ENCODE measurements around the gene DPP3.

Gene DPP3

DNA sequence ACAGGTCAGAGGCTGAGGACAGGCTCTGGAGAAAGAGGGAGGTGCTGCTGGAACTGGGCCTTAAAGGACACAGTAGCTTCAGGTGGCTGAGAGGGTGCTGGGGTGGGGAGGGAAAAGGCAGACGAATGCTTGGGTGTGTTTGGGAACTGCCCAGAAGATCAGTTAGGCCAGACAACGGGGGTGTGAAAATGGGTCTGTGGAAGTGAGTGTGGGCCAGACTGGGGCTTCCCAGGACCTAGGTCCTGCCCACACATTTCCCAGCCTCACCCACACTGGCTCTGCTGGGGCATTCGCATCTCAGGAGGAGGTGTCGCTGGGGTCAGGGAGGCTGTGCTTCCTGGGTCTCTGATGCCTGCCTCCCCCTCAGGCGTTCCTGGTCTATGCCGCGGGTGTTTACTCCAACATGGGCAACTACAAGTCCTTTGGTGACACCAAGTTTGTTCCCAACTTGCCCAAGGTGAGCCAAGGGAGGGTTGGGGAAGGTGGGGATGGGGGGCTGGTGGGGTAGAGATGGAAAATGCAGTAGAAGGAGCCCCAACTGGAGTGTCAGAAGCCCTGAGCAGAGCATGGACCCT is 4.7 kb downstream of the DPP3 start:
- DNase-seq, result no peak

DNA sequence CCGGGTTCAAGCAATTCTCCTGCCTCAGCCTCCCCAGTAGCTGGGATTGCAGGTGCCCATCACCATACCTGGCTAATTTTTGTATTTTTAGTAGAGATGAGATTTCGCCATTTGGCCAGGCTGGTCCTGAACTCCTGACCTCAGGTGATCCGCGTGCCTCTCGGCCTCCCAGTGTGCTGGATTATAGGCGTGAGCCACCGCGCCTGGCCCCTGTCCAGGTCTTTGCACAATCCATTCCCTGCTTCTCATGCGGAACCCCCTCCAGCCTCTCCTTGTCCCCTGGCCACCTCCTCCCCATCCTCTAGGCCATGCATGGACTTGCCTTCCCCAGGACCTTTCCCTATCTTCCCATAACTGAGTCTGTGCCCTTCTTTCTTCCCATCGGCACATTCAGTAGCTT is 8.7 kb downstream of the DPP3 start:
- no peak for DNase-seq

GRCh38 chr11:66489636-66490035 is 9.4 kb downstream of the DPP3 start:
- DNase-seq, result no peak

- DNase-seq, result no peak
Observed at GRCh38 chr11:66491315-66491935, 11.2 kb downstream of the DPP3 start.

- DNase-seq, result no peak
Observed at GRCh38 chr11:66492161-66492865, 12.1 kb downstream of the DPP3 start.

GRCh38 chr11:66493130-66493529 is 12.9 kb downstream of the DPP3 start:
- no peak for DNase-seq

- no peak for DNase-seq
Observed at GRCh38 chr11:66494458-66494857, 14.2 kb downstream of the DPP3 start.

DNA sequence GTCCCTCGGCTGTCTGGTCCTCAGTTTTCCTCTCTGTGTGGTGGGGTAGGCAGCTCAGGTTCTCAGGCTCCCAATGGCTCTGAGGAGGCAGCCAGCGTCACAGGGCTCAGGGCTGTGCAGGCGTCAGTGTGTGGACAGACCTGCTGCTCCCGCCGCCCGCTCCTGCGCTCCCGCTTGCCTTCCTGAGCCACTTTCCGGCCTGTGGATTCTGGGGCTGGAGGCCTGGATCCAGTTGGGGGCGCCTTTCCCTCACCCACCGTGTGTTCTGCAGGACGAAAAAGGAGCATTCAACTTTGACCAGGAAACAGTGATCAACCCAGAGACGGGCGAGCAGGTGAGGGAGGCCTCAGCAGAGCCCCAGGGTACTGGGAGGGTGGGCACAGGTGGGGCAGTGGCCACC is 14.7 kb downstream of the DPP3 start:
- DNase-seq, result no peak

- no peak for DNase-seq
Observed at GRCh38 chr11:66495401-66495854, 15.2 kb downstream of the DPP3 start.

DNA sequence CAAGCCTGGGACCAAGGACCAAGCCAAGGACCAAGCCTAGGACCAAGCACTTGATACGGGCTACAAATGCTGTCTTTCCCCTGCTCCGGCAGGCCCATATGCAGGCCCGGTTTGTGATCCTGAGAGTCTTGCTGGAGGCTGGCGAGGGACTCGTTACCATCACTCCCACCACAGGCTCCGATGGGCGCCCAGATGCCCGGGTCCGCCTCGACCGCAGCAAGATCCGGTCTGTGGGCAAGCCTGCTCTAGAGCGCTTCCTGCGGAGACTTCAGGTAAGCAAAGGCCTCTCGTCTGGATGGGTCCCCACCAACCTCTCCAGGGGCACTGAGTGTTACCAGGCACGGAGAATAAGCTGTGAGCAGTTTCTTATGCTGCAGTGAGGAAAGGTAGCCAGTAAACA is 17.0 kb downstream of the DPP3 start:
- no peak for DNase-seq

DNA sequence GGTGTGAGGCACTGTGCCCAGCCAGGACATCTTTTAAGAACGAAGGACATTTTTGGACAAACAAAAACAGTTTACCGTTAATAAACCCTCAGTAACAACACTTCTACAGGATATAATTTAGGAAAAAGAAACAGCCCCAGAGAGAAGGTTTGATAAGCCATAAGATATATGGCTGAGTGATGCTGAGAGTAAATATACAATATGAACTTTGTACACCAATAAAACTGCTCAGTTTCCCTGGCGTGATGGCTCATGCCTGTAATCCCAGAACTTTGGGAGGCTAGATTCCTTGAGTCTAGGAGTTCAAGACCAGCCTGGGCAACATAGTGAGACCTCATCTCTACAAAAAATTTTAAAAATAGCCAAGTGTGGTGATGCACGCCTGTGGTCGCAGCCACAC is 18.3 kb downstream of the DPP3 start:
- DNase-seq, result no peak

GRCh38 chr11:66505276-66505816 is 25.1 kb downstream of the DPP3 start:
- no peak for DNase-seq

DNA sequence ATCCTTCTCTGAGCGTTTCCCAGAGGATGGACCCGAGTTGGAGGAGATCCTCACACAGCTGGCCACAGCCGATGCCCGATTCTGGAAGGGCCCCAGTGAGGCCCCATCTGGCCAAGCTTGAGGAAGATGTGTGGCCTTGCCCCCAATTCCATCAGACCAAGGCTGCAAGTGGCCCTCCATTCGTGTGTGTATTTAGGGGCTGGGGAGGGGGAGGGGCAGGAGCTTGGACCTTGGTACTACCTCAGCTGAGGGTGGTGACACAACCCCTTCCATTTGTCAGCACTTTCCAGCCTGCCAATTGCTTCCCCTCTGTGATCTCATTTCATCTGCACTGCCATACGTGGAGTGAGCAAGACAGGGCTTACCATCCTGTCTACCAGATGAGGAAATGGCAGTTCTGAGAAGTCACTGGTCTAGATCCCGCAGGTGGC is 28.9 kb downstream of the DPP3 start:
- peak; percentile 33 for DNase-seq

DNA sequence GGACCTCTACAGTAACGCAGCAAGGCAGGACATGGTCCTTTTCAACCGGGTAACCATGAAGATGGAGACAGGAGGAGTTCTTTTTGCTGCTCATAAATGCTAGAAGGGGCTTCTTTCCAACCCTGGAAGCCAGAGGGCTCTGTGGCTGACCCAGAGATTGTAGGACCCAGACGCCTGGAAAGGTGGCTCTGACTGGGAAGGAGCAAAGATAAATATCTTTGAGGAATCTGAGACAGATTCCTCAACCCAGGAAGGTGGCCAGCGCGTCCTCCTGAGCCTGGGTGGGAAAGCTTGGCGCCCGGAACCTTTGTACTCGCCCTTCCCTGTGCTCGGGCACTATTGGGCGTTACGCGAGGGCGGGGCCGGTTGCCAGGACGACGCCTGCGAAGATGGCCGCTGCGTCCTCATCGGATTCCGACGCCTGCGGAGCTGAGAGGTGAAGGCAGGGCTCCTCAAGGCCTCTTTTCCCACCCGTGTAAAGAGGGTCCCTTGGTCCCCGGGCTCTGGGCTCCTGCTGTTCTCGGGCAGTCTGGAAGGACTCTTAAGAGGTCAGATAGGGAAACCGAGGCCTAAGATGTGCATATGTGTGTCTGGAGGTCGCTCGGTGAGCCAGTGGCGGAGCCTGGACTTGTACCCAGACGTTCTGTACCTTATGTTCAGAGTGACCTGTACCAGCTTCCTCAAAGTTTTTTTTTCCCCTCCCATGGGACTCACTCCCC is 30.2 kb downstream of the DPP3 start, which contains the start of gene BBS1:
Gene BBS1 (plus strand): TSS at position 365 of the 719 bp plus-strand sequence. CDS start 25 bp downstream, at position 390.
- DNase-seq, result peak; percentile 74

GRCh38 chr11:66510990-66511339 is 30.7 kb downstream of the DPP3 start:
- no peak for DNase-seq

- no peak for DNase-seq
Observed at GRCh38 chr11:66523611-66524010, 43.4 kb downstream of the DPP3 start.

DNA sequence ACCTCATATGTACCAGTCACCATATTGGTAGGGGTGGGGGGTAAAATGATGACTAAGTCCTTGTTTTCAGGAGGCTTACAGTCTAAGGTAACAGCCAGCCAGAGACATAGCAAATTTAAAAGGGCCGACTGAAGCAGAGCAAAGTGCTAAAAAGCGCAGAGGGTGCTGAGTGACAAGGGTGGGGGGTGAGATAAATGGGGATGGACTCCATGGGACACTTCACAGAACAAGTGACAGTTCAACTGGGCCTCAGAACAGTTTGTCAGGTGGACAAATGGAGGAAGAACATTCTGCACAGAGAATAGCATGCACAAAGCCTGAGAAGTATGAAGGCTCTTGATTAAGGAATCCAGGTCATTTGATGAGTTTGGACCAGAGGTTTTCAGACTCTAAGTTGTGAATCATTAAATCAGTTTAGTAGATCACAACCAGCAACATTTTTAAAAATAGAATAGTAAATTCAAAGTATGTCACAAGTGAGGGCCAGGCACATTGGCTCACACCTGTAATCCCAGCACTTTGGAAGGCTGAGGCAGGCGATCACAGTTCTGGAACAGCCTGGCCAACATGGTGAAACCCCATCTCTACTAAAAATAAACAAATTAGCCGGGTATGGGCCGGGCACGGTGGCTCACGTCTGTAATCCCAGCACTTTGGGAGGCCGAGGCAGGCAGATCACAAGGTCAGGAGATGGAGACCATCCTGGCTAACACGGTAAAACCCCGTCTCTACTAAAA is 44.2 kb downstream of the DPP3 start:
- DNase-seq, result no peak

DNA sequence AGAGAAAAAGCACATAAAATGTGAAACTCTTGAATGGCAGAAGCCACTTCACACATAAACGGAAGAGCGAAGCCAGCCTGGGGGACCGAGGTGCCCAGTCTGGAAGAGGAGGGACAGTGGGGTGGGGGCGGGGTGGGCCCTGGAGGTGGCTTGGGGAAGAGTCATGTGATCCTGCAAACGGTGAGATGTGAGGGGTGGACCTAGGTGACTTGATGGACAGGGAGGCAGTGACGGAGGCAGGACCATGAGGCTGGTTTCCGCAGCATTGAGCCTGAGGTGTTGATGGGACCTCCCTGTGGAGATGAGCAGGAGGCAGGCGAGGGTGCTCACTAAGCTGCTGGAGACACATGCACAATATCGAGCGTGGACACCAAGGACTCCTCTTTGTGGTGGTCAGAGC is 48.8 kb downstream of the DPP3 start:
- no peak for DNase-seq

DNA sequence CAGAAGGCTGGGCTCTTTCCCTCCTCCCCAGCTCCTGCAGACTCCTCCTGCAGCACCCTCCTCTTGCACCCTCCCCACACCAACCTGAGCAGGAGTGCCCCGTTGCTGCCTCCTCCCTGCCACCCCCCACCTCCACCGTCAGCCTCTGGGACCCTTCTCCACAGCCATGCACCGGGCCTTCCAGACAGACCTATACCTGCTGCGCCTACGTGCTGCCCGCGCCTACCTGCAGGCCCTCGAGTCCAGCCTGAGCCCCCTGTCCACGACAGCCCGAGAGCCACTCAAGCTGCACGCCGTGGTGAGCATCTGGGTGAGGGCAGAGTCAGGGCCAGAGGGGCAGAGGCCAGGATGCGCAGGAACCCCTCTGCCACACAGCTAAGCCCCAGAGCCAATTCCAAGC is 49.4 kb downstream of the DPP3 start:
- no peak for DNase-seq

- no peak for DNase-seq
Observed at GRCh38 chr11:66530927-66531709, 50.9 kb downstream of the DPP3 start.

DNA sequence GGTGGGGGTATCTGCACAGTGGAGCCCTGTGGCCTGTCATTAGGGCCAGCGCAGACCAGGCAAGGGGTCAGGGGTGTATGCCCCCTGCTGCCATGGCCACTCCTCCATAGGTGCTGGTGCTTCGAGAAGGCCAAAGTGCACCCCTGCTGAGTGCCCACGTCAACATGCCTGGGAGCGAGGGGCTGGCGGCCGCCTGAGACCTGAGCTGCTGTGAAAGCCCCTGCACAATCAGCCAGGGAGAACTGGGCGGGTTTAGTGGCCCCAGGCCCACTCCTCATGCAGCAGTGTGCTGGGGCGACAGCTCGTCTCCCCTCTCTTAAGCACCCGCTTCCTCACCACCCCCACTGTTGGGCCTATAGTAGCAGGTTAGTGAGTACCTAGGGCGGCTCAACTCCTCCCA is 51.6 kb downstream of the DPP3 start:
- DNase-seq, result no peak

DNA sequence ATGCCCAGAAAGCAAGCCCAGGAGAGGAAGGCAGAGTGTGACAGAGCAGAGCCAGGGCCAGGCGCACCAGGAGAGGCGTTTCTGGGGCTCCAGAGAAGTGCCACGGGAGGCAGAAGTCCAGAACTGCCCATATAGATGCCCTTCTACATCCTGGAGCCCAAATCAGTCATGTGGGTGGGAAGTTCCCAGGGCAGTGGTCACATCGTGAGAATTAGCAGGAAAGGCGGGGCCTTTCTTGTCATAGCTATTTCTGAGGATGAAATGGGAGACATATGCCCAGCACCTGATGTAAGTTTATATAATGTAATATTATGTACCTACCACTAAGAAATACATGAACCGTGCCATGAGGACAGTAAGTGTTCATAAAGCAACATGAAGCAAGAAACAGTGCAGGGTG is 52.5 kb downstream of the DPP3 start:
- DNase-seq, result no peak

All from CD4-positive, alpha-beta T cell treated with Interleukin-15 for 1 hour (primary cell).